KOPT-K1 (cell line): ENCODE results near the gene ADAMTS2.

Experiments
- H3K27ac ChIP-seq: fragments of 200-600 bp; sonication (generic); 2 replicates; pipeline ENCODE4 v1.5.1; 2016; ENCODE audit warnings: antibody characterized with exemption, mild to moderate bottlenecking, low read depth, low read length; ENCODE audit not compliant: poor library complexity, severe bottlenecking
- H3K36me3 ChIP-seq: fragments of 200-600 bp; sonication (generic); 2 replicates; pipeline ENCODE4 v1.5.1; 2017; ENCODE audit warnings: antibody characterized with exemption, mild to moderate bottlenecking, low read length, moderate library complexity; ENCODE audit not compliant: insufficient read depth
- H3K9me3 ChIP-seq: fragments of 200-600 bp; sonication (generic); 2 replicates; pipeline ENCODE4 v1.5.1; 2017; ENCODE audit warnings: antibody characterized with exemption, low read length, mild to moderate bottlenecking; ENCODE audit not compliant: insufficient read depth, poor library complexity, severe bottlenecking

The ADAMTS2 gene

DNA sequence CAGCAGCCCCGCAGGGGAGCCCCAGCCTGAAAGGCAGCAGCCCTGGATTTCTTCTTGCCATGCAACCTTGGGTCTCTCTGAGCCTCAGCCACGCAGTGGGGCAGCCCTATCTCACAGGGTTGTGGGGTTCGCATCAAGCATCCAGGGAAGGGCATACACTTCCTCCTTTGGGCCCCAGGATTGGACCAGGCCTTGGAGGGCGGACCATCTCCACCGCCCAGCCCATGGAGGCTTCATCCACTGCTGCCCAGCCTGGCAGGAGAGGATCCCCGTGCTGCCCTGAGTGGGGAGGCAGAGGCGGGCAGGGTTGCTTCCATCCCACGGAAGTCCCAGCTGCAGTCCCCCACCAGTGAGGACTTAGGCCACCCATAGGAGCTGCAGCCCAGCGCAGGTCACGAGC, 5.3 kb downstream of the ADAMTS2 start:
- H3K36me3 ChIP-seq = no peaks in the 10 kb centered on the region
- no peak overlapping the region for H3K27ac ChIP-seq
- no peaks in the 10 kb centered on the region for H3K9me3 ChIP-seq

DNA sequence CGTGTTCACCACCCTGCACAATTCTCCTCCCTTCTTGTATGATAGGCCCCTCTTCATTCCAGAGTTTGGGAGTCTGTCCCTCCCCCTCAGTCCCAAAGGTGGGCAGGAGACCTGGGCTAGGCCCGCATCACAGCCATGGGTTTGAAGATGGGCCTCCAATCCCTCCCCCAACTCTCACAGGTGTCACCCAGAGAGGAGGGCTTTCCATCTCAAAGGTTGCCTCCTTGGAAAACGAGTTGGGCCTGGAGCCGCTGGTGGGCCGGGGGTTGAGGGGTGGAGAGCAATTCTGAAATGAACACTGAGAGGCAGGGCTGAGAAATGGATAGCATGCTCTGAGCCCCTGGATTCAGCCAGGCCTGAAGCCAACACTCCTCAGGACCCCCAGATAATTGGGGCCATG, 6.2 kb downstream of the ADAMTS2 start:
- H3K36me3 ChIP-seq = no peaks in the 10 kb centered on the region
- no peak overlapping the region for H3K27ac ChIP-seq
- no peaks in the 10 kb centered on the region for H3K9me3 ChIP-seq

DNA sequence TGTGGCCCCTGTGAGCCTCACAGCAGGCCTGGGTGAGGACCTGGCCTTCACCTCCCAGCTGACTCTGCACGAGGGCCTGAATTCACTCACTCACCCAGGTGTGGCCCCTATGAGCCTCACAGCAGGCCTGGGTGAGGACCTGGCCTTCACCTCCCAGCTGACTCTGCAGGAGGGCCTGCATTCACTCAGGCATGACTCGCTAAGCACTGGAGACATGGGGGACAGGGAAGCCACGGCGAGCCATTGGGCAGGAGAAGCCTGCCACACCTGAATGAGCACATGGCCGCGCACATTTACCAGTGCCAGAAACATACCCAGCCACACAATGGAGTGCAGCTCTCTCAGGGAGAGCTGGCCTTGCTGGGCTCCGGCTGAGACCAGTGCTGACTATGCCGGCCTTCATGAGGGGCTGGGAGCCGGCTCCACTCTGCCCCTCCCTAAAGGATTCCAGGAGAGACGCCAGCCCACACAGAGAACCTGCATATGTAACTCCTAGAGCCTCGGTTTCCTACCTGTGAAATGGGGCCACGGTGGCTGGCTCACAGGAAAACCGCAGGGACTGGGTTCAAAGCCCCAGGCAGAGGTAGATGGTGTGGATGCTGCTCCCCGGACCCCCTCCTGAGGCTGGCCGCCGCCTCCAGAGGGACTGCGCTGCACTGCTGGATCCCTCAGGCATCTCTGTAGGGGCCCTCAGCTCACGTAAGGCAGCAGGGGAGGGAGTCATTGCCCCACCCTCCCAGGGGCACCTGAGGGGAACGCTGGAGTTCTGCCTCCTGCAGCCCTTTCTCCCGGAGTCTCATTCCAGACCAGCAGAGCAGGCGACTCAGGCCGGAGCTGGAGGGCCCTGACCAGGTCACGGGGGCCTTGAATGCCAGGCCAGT, 7.2 kb downstream of the ADAMTS2 start:
- H3K9me3 ChIP-seq = no peaks in the 10 kb centered on the region
- no peaks in the 10 kb centered on the region for H3K36me3 ChIP-seq
- H3K27ac ChIP-seq = no peak overlapping the region

DNA sequence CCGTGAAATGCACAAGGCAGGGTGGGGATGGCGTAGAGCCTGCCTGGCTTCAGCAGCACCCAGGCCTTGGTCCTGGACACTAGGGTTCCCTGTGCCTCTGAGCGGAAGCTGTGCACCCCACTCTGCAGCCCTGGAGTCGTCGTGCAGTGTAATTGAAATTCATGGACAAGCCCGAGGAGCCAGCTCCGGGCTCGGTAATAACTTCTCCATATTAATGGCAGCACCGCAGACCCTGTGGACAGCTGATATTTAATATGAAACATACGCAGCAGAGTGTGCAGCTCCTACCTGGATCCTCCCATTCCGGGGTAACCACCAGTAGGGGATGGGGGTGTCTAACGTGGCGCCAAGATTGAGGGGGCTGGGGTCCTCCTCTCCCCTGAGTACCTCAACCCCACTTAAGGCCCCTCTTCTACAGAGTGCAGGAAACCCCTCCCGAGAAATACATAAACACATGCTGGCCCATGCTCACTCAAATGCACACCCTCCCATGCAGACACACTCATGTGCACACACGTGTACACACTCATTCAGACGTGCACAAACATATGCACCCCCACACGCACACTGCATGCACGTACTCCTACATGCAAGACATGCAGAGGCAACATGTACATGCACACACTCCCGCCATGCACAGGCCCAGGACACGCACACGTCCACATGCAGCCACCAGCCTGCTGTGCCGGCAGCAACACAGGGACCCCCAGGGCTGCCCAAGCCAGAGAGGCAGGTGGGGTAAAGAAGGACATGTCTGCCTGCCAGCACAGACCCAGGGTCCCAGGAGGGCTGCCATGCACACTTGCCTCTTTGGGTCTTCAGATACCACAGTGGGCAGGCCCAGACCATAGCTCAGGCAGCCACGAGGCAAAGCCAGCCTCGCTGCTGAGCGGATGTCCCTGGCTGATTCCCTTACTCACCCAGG, 8.1 kb downstream of the ADAMTS2 start:
- Histone ChIP-seq H3K27ac (no peak overlapping the region), H3K9me3 (no peaks in the 10 kb centered on the region), H3K36me3 (no peaks in the 10 kb centered on the region)

DNA sequence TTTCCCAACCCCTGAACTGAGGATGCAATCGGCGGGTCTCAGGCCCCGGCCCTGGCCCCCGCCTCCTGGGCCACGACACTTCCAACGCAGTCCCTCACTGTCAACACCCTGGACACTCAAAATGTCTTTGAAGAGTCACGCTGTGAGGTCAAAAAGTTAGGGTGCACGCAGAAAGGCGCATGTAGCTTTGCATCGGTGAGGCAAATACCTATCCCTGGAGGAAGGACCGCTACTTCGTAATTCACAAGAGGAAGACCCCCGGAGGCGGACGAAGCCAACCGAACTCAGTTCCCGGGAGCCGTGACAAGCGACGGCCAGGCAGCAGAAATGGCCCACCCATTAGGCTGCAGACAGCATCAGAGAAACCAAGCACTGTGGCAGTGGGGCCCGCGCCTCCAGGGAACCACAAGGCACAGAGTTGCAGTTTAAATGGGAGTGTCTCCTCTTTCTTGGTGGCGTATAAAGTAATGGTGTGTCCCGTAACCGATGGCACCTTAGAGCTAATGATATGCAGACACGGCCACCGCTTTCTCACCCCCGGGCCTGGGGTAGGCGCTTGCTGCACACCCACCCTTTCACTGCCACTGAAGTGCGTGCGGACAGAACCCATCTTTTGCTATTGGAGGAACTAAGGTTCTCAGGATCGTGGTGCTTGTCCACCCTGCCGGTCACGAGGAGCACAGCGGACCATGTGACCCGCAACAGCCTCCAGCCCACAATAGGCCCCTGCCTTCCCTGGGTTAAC, 9.0 kb downstream of the ADAMTS2 start:
- H3K36me3 ChIP-seq = no peaks in the 10 kb centered on the region
- H3K9me3 ChIP-seq = no peaks in the 10 kb centered on the region
- no peak overlapping the region for H3K27ac ChIP-seq

DNA sequence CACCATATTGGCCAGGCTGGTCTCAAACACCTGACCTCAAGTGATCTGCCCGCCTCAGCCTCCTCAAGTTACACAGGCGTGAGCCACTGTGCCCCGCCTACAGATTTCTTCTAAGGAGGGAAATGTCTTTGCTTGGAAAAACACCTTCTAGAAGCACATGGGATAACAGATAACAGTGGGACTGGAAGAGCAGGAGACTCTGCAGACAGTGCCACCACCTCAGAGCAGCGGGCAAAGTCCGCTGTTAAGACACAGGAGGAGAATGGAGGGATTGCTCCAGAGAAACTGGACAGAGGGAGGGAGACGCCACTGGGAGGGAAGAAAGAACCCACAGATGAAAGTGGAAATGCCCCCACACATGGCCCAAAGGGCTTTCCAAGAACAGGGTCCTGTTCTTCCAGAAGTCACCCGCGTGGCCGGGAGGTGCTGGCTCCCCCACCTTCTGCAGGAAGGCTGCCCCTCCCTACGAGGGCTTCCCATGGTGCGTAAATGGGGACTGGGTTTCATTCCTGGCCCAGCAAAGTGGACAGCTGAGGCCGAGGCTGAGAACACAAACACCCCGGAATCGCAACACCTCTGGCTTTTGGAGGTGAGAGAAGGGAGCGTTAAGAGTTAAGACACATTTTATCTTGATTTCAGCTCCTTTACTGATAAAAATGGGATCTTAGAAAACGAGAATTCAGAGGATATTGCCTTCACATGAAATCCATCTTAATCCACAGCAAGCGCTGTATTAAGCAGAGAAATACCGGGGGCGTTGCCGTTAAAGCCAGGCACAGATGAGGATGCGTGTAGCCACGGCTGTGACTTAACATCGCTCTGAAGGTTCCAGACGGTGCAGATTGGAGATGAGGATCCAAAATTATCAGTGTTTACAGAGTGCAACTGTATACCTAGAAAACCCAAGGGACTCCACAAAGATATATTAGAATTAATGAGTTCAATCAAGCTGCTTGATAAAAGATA, 11.2 kb downstream of the ADAMTS2 start:
- Histone ChIP-seq H3K9me3 (no peaks in the 10 kb centered on the region), H3K36me3 (no peaks in the 10 kb centered on the region), H3K27ac (no peak overlapping the region)

DNA sequence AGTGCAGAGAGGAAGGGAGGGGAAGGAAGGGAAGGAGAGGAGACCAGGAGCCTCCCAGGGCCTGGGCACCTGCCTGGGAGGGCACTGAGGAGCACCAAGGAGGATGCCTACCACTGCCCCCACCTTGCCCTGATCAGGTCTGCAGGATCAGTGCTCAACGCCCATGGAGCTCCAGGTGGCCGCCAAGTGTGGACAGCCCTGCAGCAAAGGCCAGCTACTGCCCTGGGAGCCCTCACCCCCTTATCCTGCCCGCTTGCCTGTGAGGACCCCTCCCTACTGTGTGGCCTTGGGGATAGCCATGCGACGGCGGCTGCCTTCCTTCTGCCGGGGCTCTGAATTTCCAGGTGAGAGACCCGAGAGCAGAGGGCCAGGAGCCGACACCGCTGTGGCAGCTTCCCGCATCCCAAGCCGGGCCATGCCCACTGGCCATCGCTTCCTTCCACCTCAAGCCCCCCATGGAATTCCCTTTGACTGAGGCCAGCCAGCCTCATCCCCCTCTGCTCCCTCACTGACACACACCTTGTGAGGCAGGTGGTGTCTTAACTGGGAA, 12.4 kb downstream of the ADAMTS2 start:
- no peak overlapping the region for H3K27ac ChIP-seq
- H3K36me3 ChIP-seq = no peaks in the 10 kb centered on the region
- no peaks in the 10 kb centered on the region for H3K9me3 ChIP-seq

DNA sequence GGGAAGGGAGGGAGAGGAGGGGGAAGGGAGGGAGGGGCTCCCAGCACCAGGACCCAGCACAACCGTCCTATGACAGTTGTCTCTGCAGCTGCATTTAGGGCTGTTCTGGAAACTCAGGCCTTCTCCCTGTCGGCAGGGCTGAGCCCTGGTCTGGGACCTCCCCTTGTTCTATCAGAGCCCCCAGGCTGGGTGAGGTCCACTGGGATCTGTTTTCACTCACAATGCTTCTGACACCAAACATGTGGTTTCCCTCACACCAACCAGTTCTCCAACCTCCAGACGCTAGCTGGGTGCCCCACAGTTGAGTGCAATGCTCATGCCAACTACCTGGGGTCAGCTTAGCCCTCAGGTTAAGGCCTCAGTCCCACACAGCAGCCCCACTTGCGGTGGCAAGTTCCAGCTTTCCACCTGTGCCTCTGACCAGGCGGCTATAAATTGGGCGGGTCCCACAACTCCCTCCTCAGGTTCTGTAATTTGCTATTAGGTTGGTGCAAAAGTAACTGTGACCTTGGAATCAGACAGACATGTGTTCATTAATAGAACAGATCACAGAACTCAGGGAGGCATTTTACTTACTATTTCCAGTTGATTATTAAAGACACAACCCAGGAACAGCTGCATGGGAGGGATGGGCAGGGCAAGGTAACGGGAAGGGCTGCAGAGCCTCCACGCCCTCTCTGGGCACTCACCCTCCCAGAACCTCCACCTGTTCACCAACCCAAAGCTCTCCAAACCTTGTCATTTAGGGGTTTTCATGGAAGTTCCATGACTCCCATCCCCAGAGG, 13.5 kb downstream of the ADAMTS2 start:
- Histone ChIP-seq H3K27ac (no peak overlapping the region), H3K9me3 (no peaks in the 10 kb centered on the region), H3K36me3 (no peaks in the 10 kb centered on the region)

DNA sequence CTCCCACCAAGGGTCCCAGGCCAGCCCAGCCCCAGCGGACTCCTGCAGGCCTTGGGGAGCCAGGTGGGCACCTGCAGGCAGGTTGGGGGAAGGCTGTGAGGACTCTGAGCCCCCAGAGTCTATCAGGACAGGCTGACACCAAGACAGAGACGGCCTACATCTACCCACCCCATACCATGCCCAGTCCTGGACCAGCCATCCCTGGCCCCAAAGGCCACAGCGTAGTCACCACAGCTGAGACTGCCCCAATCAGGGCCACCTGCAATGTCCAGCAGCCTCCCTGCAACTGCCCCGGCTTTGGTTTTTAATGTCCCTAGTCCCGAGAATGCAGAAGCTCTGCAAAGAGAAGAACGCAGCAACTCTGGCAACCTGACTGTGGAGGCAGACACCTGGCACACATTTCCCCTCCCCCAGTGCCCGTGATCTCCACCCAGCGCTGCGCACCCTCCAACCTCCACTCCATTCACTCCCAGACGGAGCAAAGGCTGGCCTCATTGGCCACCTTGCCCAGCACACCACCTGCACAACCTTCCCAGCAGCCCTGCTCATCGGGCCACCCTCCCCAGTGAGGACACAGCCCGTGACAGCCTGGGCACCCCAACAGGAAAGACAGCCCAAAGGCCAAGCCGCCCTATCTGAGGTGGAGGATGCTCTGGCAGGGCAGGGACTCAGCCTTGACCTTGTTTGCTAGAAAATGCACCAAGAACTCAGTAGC, 14.9 kb downstream of the ADAMTS2 start:
- H3K9me3 ChIP-seq = no peaks in the 10 kb centered on the region
- no peak overlapping the region for H3K27ac ChIP-seq
- H3K36me3 ChIP-seq = no peaks in the 10 kb centered on the region

DNA sequence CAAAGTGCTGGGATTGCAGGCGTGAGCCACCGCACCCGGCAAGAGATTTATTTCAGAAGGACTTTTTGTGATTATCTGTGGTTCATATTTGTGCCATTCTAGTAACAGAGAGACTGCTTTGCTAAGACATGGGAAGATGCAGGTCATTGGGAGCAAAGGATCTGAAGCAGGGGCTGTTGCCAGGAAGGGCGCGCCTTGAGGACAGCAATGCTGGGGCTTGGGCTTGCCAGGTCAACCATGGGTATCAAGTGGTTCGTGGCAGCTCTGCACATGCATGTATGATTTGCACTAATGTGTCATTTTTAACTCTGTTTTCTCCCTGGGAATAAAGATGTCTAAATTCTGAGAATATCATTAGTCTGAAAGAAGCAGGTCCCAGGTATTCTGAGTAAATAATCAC, 17.0 kb downstream of the ADAMTS2 start:
- Histone ChIP-seq H3K36me3 (no peaks in the 10 kb centered on the region), H3K9me3 (no peaks in the 10 kb centered on the region), H3K27ac (no peak overlapping the region)

DNA sequence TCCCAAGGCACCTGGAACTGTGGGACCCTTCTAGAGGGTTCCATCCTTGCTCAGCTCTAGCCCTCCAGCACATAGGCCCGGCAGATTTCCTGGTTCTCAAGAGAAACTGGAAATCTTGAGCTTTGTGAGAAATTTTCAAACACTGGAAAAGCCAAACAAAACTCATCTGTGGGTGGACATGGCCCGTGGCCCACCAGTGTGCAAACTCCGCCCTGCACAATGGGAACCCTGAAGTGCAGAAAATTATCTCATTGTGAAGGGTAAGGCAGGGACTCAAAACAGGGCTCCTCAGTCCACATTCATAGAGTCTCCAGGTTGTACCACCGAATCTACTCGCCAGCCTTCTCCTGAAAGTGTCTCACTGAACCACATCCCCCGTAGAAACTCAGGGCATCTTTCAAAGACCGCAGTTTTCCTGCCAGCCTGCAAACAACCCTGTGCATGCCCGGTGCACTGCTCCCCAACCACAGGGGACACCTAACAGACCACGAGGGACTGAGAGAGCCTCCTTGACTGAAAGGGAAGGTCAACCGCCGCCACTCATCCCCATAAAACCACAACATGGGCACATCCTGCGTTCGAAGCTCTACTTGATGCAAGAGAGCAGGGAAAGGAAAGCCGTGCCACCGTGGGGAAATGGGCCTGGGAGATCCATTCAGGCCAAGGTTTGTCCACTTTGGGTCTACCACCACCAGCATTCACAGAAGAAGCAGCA, 18.1 kb downstream of the ADAMTS2 start:
- H3K27ac ChIP-seq = no peak overlapping the region
- no peaks in the 10 kb centered on the region for H3K9me3 ChIP-seq
- H3K36me3 ChIP-seq = no peaks in the 10 kb centered on the region

DNA sequence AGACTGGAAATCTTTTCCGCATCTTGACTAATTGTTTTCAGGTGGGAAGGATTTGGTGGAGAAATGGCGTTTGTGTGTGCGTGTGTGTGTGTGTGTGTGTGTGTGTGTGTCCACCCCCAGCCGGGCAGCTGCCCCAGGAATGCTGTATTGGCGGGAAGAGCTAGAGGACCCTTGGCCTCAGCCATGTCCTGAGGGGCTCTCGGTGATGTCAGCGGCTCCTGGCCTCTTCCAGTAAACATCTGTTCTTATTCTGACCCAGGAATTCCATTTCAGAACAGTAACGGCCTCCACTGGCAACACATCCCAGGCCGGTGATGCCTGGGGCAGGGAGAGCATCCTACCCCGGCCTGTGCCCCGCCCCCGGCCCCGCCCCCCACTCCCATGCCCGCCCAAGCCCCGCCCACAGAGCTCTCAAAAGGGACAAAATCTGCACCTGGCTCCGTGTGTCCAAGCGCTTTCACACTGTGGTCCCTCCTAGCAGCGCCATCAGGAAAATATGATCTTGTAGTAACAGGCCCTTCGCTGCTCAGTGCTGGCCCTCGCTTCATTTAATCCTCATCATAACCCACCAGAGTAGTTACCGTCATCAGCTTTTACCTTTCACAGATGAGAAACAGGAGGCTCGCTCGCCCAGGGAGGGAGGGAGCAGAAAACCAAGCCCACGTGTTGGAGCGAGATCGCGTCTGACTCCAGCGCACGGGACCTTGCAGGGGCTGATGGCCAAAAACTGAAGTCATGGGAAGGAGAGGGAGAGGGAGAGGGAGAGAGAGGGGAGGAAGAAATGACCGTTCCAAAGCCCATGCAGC, 18.9 kb downstream of the ADAMTS2 start:
- Histone ChIP-seq H3K36me3 (no peaks in the 10 kb centered on the region), H3K27ac (no peak overlapping the region), H3K9me3 (no peaks in the 10 kb centered on the region)
